Stimulated activated naive CD4-positive, alpha-beta T cell treated with Interleukin-2 at 50 U/mL for 16 hours (primary cell): ENCODE results near the gene KIF6.

Experiments used
- DNase-seq: peaks from one replicate; lab custom pipeline; 2025; lab: John Stamatoyannopoulos, UW

Gene KIF6

GRCh38 chr6:39657355-39658135 is 67.7 kb downstream of the KIF6 start:
- DNase-seq = no peak

DNA sequence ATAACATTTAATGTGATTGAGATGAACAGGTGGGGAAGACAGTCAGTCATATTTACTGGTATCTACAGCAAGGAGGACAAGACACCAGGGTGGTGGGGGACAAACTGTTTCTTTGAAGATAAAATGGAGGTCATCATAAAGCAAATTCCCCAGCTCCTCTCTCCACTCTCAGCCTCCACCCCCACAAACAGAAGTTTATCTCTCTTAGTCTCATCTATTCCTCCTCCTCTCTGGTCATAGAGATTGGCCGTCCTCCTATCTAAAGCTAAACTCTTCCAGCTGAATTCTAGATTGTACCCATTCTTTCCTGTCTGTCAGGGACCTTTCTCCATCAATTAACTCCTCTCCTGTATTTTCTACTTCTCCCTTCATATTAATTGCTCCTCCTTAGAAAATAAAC is 71.1 kb downstream of the KIF6 start:
- DNase-seq = no peak

DNA sequence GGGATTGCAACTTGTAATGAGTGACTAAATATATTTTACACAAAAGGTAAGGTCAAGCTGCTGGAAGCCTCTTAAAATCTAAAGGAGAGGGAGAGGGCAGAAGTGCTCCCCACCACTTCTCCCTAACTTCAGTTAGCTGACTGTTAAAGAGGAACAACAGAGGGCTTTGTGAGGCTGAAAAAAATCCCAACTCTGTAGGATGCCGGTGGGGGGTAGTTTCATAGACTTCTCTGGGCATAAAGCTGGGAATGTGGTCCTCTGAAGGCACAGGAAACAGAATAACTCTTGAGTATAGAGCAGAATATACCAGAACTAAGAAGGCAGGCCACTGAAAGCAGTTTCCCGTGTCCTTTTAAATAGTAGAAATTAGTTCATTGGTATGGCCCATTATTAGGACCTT is 71.6 kb downstream of the KIF6 start:
- no peak for DNase-seq

DNA sequence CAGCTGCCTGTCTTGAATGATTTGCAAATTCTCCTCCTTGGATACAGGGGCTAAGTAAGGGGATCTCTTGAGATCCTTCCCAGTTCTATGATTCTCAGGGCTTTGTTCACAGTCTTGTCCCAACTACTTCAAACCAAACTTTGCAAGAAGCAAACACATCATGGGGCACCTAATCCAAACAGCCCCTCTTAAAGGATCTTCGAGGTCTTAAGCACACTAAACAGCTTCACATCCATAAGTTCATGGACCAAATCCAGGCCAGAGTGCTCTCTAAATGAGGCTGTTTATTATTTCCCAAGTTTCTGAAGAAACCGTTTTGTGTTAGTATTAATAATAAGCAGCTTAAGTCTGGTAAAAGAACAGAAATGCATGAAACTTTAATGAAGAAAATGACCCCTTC is 75.2 kb downstream of the KIF6 start:
- no peak for DNase-seq

DNA sequence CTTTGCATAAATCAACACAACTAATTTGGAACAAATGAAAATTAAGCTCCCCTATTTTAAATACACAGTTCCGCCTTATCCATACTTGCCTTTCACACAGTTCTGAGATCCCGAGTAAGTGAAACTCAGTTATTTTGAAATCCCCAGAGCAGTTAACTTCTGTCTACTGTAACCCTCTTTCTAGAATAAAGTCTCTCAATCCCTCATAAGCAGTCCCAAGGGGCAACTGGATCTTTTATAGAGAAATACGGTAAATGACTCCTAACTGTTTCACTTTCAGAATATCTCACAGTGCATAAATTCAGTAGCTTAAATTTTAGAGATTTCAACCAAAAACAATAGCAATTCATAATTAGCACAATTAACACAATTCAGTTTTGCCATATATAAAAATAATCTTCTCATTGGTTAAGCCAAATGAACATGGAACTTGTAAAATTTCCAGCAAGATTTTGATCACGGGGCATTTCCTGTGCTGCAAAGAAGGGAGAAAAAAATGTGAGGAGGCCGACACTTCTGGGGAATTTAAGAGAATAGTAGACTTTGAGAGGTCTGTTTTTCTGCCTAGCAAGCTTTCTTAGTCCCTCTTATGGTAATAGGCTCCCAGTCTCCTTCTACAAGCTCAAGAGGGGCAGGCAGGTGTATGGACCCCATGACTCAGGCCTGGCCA is 78.3 kb downstream of the KIF6 start:
- no peak for DNase-seq

DNA sequence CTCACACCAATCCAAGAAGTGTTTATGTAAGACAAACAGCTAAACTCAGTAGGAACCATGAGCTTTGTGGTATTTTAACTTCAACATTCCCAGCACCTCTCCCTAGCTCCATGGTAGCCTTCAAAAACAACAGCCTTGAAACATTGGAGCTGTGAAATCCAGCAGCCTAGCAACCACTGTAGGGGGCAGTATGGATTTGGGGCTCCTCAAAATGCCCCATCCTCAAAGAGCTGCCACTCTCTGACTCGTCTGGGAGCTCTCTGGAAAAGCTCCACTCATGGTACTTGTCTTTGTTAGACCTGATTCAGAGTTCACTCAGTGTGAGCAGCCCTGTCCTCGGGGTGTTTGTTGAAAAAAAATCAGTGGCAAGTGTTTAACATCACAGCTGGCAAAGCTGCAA is 82.9 kb downstream of the KIF6 start:
- no peak for DNase-seq

DNA sequence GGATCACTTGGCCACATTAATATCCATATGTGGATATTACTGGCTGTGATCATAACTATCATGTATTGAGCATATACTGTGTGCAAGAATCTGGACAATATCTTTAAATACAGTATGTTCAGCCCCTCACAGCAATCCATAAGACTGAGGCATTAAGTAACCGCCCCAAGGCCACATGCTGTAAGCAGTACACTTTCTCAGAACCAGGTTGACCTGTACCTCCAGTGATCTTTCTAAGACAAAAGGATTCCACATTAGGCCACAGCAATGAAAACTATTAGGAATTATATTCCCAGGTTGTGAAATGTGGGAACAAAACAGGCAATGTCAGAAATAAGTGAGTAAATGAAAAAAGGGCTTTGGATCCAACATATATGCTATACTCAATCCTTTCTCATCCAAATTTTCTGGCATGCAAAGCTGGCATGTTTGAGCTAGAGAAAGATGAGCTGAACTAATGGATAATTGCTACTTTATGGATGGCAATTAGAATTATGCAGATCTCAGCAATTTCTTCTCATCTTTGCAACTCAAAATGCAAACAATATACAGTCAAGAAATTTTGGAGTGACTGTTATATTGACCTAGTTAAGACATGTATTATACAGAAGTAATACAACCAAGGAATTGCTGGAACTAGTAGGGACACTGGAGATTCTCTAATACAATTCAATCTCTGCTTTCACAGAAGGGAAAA is 86.9 kb downstream of the KIF6 start:
- no peak for DNase-seq

- DNase-seq = no peak
These were observed 90.4 kb downstream of the KIF6 start for GRCh38 chr6:39634646-39635341.

DNA sequence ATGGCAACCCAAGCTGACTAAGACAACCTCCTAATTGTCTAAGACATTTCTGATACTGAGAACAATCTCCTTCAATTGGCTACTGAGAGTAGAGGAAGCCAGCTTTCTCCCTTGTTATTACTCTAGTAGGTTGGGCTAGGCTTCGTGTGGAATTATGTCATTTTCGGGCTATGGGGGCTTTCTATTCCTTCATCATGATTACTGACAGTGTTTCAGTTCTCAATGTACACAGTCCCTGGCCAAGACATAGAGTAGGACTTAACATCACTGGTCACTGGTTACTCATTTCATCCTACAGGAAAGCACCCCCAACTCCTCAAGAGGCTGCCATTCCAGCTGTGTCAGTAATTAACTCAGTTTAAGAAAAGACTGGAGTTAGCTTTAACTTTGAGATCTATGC is 100.0 kb downstream of the KIF6 start:
- no peak for DNase-seq

DNA sequence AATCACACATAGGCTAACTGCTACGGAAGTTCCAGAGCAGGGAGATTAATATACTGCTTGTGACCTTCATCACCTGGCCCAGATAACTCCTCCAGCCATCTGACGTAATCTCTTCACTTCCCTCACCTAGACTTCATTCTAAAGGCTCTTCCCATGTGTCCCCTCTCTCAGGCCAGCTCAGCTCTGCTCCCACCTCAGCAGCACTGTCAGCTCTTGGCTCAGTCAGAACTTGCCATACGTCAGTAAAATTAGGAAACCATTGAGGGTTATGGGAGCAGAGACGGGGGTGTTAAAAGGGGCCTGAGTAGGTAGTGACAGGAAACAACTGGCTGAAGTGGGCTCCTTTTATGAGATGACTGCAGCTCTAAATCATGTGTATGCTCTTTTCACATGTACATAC is 101.5 kb downstream of the KIF6 start:
- DNase-seq = no peak

DNA sequence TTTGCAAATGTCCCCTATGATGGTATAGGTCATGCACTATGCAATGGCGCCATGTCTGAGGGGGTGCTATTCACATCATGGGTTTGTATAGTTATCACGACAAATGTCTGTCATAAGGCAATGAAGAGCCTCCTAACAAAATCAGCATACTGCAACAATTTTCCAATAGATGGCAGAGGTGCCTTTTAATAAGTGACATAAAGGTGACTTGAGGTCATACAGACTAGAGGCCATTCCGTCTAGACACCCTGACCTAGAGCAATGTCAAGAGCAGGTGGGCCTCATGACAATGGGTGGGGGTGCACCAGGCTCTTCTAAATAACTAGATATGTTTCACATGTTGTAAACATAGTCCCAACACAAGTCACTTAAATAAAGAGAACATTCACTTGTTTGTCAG is 107.7 kb downstream of the KIF6 start:
- DNase-seq = no peak

- DNase-seq = no peak
These were observed 108.2 kb downstream of the KIF6 start for GRCh38 chr6:39617026-39617425.

DNA sequence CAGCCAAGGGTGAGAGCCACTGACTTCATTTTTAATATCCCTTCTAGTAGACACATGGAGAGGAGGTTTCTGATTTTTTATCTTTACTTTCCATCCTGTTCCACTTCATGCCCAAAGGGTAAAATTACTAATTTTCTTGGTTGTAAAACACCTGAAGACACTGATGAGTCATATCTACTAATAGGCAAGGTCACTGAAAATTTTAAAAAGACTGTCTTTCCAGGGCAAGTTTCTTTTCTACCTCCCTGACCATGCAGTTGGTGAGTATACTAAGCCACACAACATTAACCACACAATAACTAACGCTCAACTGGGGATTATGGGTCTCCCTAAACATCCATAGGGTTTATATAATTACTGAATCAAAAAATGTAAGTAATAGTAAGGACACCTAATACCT is 109.6 kb downstream of the KIF6 start:
- DNase-seq = no peak

GRCh38 chr6:39614393-39614950 is 110.7 kb downstream of the KIF6 start:
- no peak for DNase-seq

- no peak for DNase-seq
These were observed 115.0 kb downstream of the KIF6 start for GRCh38 chr6:39610221-39610620.

DNA sequence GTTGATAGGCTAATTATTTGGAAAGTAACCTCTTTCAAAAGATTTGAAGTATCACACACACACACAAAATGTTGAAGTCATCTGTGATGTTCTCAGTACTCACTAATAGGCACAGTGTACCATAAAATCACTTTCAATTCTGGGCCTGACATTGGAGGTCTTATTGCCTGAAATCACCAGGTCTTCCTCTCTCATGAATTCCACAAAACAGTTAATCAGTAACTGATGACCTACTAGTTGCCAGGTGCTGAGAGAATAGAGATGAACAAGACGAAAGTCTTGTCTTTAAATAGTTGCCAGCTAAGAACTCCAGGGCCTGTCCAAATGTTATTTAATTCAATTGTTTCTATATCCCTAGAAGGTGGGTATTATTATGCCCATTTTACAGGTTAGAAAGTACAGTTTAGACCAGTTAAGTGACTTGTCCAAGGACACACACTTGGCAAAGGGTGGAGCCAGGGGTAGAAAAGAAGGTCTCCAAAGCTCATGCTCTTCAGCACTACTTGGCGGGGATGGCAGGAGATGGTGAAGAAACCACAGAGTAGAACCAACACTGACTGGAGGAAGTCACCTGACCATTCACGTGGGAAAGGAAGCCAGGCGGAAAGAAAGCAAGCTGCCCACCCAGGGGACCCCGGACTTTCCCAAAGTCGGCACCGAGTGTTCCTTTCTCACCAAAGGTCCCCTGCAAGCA is 116.4 kb downstream of the KIF6 start:
- DNase-seq = no peak

DNA sequence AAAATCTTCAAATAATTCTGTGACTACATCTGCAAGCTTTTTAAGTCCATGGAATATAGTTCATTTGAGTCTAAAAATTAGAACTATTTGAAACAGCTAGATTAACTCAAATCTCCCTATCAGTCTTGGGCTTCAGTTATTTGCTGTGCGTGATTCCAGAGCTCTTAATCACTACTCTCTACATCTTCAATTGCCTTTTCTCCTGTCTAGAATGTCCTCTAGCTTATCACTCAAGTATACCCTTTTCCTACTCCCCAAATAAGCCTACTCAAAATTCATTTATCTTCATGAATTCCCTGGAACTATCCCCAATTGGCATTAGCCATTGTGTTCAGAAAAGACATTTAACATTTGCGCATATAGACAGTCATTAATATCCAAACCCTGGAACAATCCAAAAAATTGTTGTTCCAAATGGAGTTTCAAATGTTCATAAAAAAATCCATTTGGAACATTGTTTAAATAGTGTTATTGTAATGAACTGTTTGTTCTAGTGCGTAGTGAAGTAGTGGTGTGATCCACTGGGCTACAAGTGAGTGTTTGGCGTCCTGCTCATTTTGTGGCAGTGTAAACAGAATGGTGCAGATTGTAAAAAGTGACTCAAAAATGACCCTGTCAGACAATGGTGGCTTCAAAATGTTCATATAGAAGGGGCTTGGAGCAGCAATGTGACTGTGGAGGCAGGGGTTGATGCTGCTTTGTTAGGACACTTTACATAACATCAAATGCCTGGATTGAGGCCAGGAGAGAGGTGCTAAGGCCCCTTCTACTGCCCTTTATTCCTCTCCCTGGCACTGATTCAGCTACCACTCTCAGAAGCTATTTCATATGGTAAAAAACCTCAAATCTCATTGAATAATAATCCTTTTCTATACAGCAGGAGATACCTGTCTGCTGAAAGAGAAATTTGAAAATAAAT is 122.3 kb downstream of the KIF6 start:
- DNase-seq = no peak

GRCh38 chr6:39599973-39600372 is 125.2 kb downstream of the KIF6 start:
- no peak for DNase-seq

DNA sequence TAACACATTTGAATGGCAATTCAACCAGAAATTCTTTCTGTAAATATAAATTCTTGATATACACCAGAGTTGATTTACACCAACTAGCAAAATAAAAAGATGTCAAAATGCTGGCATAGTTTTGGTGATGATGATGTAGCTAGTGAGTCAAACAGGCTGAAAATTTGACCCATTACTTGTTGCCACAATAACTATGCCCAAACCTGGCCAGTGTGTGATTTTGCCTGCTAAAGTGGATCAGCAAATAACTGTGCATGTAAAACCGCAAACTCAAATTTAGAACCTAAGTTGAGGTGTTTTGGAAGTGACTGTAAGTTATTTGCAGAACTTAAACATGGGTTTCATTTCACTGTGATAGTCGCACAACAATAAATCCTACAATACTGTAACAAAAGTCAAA is 125.9 kb downstream of the KIF6 start:
- DNase-seq = no peak

- DNase-seq = no peak
These were observed 130.9 kb downstream of the KIF6 start for GRCh38 chr6:39594285-39594684.

DNA sequence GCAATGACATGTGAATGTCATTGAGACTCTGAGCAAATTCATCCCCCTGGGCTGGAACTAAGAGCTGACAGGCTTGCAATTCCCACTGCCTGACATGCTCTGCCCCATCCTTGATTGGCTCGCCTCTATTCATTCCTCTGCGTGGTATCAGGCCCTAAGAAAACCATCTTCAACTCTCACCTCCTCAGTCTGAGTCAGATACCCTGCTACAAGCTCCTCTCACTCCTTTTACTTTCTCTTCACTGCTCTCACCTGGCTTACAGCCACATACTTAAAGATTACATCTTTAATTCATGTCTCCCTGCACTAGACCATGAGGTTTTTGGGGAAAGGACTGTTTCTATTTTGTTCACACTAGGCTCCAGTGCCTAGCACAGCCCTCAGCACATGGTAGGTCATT is 131.6 kb downstream of the KIF6 start:
- DNase-seq = no peak
